Measurements from ENCODE around the gene FBXO28. TPM values are rescaled to one million over a fixed set of nuclear protein-coding genes. Genes with fewer than 3 reads are reported as not detected.

FBXO28 gene
- polyA plus RNA-seq, 1 donor from 2014 or later = 20.3 TPM

DNA sequence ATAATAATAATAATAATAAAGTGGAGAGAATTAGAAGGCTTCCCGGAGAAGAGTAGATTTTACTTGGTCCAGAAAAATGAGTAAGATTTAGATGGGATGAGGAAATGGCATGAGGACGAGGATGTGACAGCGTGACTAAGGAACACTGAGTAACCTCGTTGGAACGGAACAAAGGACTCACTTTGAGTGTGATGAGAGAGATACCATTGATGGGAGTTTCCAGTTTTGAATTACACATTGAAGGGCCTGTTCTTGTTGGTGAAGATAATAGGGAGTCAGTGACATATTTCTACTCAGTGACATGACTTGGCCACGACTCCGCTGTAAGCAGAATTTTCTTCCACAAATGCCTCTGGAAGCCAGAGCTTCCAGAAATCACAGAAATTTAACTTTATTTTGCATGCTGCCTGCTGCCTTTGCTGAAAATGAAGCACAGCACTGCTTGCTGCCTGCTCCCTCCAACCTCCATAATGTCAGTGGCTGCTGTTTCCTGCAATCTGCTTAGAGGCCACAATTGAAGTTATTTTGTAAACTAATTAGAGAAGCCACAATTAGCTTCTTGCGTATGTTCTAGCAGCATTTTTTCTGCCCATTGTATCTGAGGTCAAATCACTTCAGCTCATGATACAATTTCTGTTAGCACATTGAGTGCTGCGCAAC lies 33.7 kb upstream of the FBXO28 start:
- no peaks in the 10 kb centered on the region for H3K27me3 ChIP-seq (ENCODE audit: insufficient read depth, low read depth, low read length)
- no peak overlapping the region for H3K9ac ChIP-seq (ENCODE audit: low read length)
- no peaks in the 10 kb centered on the region for H4K20me1 ChIP-seq (ENCODE audit: insufficient read depth)
- no peak overlapping the region for H3K4me2 ChIP-seq (ENCODE audit: low read length)
- no peak overlapping the region for H2AFZ ChIP-seq (ENCODE audit: low read depth, low read length)
- H3K9me2 ChIP-seq (ENCODE audit: insufficient read depth, low read length) = no peaks in the 10 kb centered on the region
- no peak overlapping the region for H3K27ac ChIP-seq (ENCODE audit: low read length)
- no peaks in the 10 kb centered on the region for H3F3A ChIP-seq (ENCODE audit: insufficient read depth, low read length, poor library complexity, severe bottlenecking)
- no peaks in the 10 kb centered on the region for H3K79me2 ChIP-seq (replicated peaks; ENCODE audit: insufficient read depth, low read length)
- H3K36me3 ChIP-seq (ENCODE audit: insufficient read depth, low read length) = no peaks in the 10 kb centered on the region
- H3K4me3 ChIP-seq (ENCODE audit: low read length) = no peak overlapping the region
- no peaks in the 10 kb centered on the region for H3K9me3 ChIP-seq (ENCODE audit: low read length)
- TF ChIP-seq, protein P1, sequence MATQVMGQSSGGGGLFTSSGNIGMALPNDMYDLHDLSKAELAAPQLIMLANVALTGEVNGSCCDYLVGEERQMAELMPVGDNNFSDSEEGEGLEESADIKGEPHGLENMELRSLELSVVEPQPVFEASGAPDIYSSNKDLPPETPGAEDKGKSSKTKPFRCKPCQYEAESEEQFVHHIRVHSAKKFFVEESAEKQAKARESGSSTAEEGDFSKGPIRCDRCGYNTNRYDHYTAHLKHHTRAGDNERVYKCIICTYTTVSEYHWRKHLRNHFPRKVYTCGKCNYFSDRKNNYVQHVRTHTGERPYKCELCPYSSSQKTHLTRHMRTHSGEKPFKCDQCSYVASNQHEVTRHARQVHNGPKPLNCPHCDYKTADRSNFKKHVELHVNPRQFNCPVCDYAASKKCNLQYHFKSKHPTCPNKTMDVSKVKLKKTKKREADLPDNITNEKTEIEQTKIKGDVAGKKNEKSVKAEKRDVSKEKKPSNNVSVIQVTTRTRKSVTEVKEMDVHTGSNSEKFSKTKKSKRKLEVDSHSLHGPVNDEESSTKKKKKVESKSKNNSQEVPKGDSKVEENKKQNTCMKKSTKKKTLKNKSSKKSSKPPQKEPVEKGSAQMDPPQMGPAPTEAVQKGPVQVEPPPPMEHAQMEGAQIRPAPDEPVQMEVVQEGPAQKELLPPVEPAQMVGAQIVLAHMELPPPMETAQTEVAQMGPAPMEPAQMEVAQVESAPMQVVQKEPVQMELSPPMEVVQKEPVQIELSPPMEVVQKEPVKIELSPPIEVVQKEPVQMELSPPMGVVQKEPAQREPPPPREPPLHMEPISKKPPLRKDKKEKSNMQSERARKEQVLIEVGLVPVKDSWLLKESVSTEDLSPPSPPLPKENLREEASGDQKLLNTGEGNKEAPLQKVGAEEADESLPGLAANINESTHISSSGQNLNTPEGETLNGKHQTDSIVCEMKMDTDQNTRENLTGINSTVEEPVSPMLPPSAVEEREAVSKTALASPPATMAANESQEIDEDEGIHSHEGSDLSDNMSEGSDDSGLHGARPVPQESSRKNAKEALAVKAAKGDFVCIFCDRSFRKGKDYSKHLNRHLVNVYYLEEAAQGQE (IDR thresholded peaks at IDR 0.05; ENCODE audit: borderline replicate concordance) = no peak
- TF ChIP-seq, protein P2, sequence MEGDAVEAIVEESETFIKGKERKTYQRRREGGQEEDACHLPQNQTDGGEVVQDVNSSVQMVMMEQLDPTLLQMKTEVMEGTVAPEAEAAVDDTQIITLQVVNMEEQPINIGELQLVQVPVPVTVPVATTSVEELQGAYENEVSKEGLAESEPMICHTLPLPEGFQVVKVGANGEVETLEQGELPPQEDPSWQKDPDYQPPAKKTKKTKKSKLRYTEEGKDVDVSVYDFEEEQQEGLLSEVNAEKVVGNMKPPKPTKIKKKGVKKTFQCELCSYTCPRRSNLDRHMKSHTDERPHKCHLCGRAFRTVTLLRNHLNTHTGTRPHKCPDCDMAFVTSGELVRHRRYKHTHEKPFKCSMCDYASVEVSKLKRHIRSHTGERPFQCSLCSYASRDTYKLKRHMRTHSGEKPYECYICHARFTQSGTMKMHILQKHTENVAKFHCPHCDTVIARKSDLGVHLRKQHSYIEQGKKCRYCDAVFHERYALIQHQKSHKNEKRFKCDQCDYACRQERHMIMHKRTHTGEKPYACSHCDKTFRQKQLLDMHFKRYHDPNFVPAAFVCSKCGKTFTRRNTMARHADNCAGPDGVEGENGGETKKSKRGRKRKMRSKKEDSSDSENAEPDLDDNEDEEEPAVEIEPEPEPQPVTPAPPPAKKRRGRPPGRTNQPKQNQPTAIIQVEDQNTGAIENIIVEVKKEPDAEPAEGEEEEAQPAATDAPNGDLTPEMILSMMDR (IDR thresholded peaks at IDR 0.05; ENCODE audit: poor library complexity, severe bottlenecking) = no peak
- TF ChIP-seq RAD21 (conservative IDR thresholded peaks at IDR 0.05) (no peak), EP300 (conservative IDR thresholded peaks at IDR 0.05; ENCODE audit: poor library complexity, severe bottlenecking) (no peak), TAF1 (IDR thresholded peaks at IDR 0.05; ENCODE audit: low read depth) (no peak), SMC3 (conservative IDR thresholded peaks at IDR 0.05; ENCODE audit: poor library complexity) (no peak), MXI1 (conservative IDR thresholded peaks at IDR 0.05; ENCODE audit: poor library complexity, severe bottlenecking) (no peak), EZH2 (IDR thresholded peaks at IDR 0.05; ENCODE audit: borderline replicate concordance, insufficient read depth, low read length, poor library complexity, severe bottlenecking) (no peak), POLR2AphosphoS5 (IDR thresholded peaks at IDR 0.05) (no peak)

DNA sequence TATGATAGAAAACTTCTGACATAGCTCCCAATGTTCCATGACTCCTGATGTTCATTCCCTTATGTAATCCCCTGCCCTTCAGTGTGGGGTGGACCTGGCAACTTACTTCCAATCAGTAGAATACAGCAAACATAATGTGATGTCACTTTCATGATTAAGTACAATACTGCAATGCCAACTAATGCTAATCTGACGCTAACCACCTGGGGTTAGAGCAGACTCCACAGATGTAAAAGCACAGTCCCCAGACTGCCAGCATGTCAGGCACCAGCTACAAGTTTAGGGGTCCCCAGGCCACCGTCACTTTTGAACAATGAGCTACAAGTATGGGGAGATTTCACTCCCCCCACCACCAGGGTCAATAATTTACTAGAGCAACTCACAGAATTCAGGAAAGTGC lies 32.3 kb upstream of the FBXO28 start:
- Histone ChIP-seq H2AFZ (ENCODE audit: low read depth, low read length) (no peak overlapping the region), H3F3A (ENCODE audit: insufficient read depth, low read length, poor library complexity, severe bottlenecking) (no peaks in the 10 kb centered on the region), H4K20me1 (ENCODE audit: insufficient read depth) (no peaks in the 10 kb centered on the region), H3K9me2 (ENCODE audit: insufficient read depth, low read length) (no peaks in the 10 kb centered on the region), H3K4me3 (ENCODE audit: low read length) (no peak overlapping the region), H3K27ac (ENCODE audit: low read length) (no peak overlapping the region), H3K4me2 (ENCODE audit: low read length) (no peak overlapping the region), H3K27me3 (ENCODE audit: insufficient read depth, low read depth, low read length) (no peaks in the 10 kb centered on the region), H3K79me2 (replicated peaks; ENCODE audit: insufficient read depth, low read length) (no peaks in the 10 kb centered on the region), H3K9ac (ENCODE audit: low read length) (no peak overlapping the region), H3K9me3 (ENCODE audit: low read length) (no peaks in the 10 kb centered on the region), H3K36me3 (ENCODE audit: insufficient read depth, low read length) (no peaks in the 10 kb centered on the region)
- TF ChIP-seq EP300 (conservative IDR thresholded peaks at IDR 0.05; ENCODE audit: poor library complexity, severe bottlenecking) = no peak
- TF ChIP-seq SMC3 (conservative IDR thresholded peaks at IDR 0.05; ENCODE audit: poor library complexity) = no peak
- TF ChIP-seq TAF1 (IDR thresholded peaks at IDR 0.05; ENCODE audit: low read depth) = no peak
- no peak for TF ChIP-seq EZH2 (IDR thresholded peaks at IDR 0.05; ENCODE audit: borderline replicate concordance, insufficient read depth, low read length, poor library complexity, severe bottlenecking)
- TF ChIP-seq MXI1 (conservative IDR thresholded peaks at IDR 0.05; ENCODE audit: poor library complexity, severe bottlenecking) = no peak
- TF ChIP-seq, protein P1 (IDR thresholded peaks at IDR 0.05; ENCODE audit: borderline replicate concordance) = no peak
- TF ChIP-seq RAD21 (conservative IDR thresholded peaks at IDR 0.05) = no peak
- TF ChIP-seq, protein P2 (IDR thresholded peaks at IDR 0.05; ENCODE audit: poor library complexity, severe bottlenecking) = no peak
- no peak for TF ChIP-seq POLR2AphosphoS5 (IDR thresholded peaks at IDR 0.05)
